Cerebellar cortex (tissue), 1 donor: ENCODE measurements around the gene MAPK7.

Experiments
- DNase-seq: peaks from one replicate; pipeline ENCODE4 v3.0.0-alpha.2; 2015; ENCODE audit warnings: low spot score

MAPK7 gene

DNA sequence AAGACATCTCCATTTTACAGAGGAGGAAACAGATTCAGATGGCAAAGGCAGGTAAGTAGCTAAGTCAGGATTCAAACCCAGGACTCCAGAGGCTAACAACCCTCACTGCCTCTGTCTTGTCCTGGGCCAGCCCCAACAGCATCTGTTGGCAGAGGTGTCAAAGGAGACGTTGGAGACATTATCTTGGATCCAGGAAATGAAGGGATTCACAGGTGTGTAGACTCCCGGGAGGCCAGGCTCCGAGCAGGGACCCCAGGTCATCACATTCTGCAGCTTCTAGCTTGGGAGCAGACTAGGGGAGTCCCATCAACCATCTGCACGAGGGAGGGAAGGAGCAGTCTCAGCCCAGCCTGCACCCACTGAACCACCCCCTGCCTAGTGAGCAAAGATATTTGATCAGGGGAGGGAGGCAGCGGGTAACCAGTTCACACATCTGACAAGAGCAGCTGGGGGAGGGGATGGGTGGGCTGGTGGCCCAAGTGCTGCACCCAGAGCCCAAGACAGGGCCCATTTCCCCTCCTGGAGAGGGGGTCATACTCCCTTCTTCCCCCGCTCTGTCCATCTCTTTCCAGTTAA, 14.8 kb upstream of the MAPK7 start:
- DNase-seq = no peak

DNA sequence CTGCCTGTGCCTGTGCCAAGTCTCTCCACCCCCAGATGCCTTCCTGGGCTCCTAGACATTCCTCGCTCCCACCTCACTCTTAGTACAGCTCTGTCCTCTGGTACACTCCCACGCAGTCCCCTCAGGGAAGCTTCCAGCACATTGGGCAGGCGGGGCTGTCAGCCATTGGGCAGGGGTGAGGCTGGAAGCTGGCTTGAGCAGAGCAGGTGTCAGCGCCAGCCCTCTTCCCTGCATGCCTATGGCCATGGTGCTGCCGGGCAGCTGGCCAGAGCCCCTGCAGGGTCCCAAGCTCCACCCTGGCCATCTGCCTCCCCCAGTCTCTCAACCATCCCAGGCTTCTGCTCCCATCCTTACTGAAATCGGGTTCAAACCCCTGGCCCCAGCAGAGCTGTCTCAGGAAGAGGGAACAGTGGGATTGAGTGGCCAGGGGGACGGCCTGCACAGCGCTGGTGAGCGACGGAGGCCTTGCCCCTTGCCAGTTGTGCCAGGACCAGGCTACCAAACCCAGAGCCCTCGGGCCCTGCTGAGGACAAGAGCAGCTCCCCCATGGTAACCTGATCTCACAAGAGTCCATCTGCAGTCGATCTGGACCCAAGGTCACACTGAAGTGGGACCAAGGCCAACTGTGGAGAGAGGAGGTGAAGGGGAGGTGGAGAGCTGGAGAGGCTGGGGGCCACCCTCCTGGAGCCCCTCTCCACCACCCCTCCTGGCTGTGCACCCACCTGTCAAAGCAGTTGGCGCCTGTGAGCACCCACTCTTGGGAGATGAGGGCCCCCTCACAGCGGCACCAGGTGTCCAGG, 13.4 kb upstream of the MAPK7 start:
- DNase-seq = peak; percentile 90

DNA sequence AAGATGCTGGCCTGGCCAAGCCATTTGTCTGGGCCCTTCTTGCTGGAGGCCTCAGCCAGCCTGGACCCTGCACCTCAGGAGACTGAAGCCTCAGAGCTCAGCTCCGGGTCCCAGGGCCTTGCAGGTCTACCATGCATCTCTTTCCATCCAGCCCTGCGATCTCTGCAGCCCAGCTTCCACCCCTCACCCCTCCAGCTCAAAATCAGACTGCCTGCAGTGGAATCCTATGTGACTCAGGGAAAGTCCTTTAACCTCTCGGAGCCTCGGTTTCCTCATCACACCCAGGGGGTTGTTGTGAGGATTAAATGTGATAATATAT, 12.8 kb upstream of the MAPK7 start:
- DNase-seq = no peak

DNA sequence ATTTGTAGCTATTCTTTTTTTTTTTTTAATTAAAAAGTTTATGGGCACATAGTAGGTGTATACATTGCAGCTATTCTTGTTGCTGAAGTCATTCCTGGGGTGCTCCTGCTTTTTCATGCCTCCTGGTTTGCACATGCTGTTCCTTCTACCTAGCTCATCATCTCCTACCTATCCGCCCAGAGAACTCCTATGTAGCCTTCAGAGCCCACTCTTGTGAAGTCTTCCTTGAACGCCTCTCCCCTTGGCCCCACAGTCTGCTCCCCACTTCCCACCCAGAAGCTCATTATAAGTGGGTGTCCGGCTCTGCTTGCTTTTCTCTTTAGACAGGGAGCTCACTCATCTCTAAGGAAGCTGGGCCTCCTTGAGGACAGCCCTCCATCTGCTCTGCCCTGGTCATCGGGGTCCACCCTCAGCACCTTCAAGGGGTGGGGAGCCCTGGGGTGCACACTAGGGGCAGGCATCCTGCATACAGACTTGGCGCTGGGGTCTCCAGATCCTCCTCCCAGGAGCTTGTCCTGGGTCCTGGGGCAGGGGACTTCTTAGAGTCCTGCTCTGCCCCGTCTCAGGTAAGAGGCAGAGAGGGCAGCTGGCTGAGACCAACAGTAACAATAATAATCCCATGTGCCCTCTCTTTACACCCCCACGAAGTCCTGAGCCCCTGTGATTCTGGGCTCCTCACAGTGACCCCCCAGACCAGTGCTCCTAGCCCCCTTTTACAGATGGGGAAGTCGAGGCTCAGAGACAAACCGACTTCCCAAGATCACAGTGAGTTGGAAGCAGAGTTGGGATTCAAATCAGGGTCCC, 12.3 kb upstream of the MAPK7 start:
- no peak for DNase-seq

GRCh38 chr17:19366637-19366972, 11.7 kb upstream of the MAPK7 start:
- no peak for DNase-seq

GRCh38 chr17:19368229-19368628, 10.1 kb upstream of the MAPK7 start:
- DNase-seq = no peak

GRCh38 chr17:19369107-19369778, 9.1 kb upstream of the MAPK7 start:
- no peak for DNase-seq

DNA sequence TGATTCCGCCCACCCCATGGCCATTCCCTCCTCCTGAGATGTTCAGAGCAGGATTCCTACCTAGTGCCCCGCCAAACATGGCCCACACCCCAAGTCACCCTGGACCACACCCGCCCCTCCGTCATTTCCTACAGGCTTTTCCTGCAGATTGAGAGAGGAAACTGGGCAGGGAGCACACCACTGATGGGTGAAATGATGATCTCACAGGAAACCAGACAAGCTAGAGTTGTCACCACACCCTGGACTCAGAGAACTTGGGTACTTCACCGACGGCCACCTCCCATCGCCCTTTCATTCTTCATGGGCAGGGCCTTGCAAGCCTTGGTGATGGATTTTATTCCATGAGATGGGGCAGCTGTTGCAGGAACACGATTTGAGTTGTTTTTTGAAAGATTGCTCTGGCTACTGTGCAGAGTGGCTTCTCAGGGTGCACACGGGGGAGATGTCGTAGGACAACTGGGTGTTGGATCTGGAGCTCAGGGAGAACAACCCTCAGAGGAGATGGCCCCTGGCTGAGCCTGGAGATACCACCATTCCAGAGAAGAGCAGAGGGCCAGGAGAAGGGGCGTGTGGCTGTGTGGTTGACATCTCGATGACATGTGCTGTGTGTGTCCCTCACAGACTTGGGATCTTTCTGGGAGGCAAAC, 8.3 kb upstream of the MAPK7 start:
- DNase-seq = no peak

GRCh38 chr17:19370493-19370960, 7.8 kb upstream of the MAPK7 start:
- no peak for DNase-seq

DNA sequence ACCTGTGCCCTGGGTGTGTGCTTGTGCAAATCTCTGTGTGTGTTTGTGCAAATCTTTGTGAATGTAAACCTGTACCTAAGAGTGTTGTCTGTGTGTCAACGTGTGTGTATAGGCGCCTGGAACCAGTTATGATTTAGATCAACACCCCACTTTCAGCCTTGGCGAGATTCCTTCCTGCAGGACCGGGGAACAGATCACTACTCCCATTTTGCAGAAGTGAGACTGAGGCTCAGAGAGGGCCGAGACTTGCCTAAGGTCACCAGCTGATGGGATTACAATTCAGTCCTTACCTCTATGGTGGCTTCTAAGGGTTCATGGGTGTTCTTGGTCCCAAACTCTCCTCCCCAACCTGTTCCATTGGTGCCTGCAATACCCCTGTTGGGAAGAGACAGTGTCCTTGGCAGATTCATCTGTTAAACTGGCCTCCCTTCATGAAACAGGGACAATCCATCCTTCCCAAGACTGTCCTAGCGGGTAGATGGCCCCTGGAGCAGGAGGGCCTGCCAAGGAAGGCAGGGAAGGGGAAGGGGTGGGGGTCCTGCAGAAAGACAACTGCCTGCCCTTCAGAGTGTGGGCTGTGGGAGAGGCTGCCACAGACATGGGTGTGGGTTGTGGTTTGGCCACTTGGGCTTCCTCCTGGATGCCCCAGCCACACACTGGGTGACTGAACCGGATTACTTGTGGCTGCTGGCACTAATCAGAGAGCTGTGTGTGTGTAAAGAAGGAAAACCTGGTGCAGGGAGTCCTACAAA, 6.9 kb upstream of the MAPK7 start:
- DNase-seq = no peak

- DNase-seq = no peak
Observed at GRCh38 chr17:19372011-19372370, 6.3 kb upstream of the MAPK7 start.

- no peak for DNase-seq
Observed at GRCh38 chr17:19372439-19372838, 5.9 kb upstream of the MAPK7 start.

GRCh38 chr17:19372866-19373504, 5.3 kb upstream of the MAPK7 start:
- no peak for DNase-seq

GRCh38 chr17:19374136-19374535, 4.2 kb upstream of the MAPK7 start:
- no peak for DNase-seq

DNA sequence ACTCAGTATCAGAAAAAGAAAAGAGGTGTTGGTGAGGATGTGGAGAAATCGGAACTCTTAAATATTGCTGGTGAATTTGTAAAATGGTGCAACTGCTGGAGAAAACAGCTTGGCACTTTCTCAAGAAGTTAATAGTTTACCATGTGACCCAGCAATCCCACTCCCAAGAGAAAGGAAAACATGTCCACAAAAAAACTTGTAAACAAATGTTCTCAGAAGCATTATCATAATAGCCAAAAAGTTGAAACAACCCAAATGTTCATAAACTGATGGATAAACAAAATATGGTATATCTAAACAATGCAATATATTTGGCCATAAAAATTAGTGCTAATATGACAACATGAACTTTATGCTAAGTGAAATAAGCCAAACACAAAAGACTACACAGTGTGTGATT, 2.6 kb upstream of the MAPK7 start:
- DNase-seq = no peak

- no peak for DNase-seq
Observed at GRCh38 chr17:19376811-19377210, 1.5 kb upstream of the MAPK7 start.

DNA sequence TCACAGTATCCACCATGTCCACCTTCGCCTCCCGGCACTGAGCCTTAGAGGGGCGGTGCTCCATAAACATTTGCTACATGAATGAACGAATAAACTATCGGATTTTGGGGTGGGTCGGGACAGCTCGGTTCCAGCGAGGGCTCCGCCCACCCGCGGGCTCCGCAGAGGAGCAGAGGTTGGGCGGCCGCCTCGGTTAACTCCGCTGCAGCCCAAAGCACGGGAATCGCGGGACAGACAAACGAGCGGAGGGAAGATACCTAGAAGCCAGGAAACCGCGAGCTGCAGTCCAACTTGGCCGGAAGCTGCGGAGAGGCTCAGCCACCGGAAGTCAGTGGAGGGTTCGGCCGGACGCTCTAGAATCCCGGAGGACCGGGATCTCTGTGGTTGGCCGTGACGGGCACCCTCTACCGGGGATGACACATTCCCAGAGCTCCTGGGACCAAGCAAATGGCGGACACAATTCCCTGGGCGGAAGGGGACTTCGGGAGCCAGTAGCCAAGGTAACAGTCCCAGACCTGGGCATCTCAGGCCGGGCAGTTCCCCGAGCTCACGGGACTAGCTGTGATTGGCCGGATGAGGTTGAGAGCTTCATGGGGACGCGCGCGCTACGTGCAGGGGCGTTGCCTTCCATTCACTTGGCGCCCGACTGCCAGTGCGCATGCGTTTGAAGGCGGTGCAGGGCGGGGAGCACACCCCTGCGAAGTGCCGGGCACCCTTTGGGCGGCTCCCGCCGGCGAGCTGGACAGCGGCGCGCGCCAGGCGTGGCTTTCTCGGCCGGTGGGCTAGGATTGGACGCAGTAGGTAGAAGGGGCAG, 489 bp upstream of the MAPK7 start:
- DNase-seq = peak; percentile 99

GRCh38 chr17:19379361-19380065, 1.2 kb downstream of the MAPK7 start:
- no peak for DNase-seq

DNA sequence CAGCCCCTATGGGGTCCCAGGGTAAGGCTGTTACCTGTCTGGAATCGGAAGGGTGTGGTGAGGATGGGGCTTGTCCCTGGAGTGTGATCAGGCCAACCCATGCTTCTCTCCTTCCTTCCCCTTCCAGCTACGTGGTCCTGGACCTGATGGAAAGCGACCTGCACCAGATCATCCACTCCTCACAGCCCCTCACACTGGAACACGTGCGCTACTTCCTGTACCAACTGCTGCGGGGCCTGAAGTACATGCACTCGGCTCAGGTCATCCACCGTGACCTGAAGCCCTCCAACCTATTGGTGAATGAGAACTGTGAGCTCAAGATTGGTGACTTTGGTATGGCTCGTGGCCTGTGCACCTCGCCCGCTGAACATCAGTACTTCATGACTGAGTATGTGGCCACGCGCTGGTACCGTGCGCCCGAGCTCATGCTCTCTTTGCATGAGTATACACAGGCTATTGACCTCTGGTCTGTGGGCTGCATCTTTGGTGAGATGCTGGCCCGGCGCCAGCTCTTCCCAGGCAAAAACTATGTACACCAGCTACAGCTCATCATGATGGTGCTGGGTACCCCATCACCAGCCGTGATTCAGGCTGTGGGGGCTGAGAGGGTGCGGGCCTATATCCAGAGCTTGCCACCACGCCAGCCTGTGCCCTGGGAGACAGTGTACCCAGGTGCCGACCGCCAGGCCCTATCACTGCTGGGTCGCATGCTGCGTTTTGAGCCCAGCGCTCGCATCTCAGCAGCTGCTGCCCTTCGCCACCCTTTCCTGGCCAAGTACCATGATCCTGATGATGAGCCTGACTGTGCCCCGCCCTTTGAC, 2.4 kb downstream of the MAPK7 start:
- DNase-seq = no peak
